Loucy (cell line): ENCODE measurements around the gene DNAH5.

Experiments
- H2AFZ ChIP-seq: fragments of 200-600 bp; sonication (generic); 2 replicates; pipeline ENCODE4 v1.6.0; 2016; ENCODE audit warnings: antibody characterized with exemption, mild to moderate bottlenecking, low read length, moderate library complexity
- H3F3A ChIP-seq: fragments of 200-600 bp; 2 replicates; pipeline ENCODE4 v1.6.0; 2016; ENCODE audit warnings: antibody characterized with exemption, low read depth, mild to moderate bottlenecking
- H3K27me3 ChIP-seq: fragments of 200-600 bp; sonication (generic); 2 replicates; pipeline ENCODE4 v1.6.1; 2014; ENCODE audit warnings: low read length, mild to moderate bottlenecking; ENCODE audit not compliant: insufficient read depth, poor library complexity, severe bottlenecking
- H3K36me3 ChIP-seq: fragments of 200-600 bp; sonication (generic); 2 replicates; pipeline ENCODE4 v1.6.1; 2016; ENCODE audit warnings: low read length; ENCODE audit not compliant: insufficient read depth
- H3K4me1 ChIP-seq: fragments of 200-600 bp; sonication (generic); 2 replicates; pipeline ENCODE4 v1.5.1; 2014; ENCODE audit warnings: low read length, mild to moderate bottlenecking; ENCODE audit not compliant: insufficient read depth, poor library complexity, severe bottlenecking
- H3K4me2 ChIP-seq: fragments of 200-600 bp; sonication (generic); 2 replicates; pipeline ENCODE4 v1.6.0; 2014; ENCODE audit warnings: antibody characterized with exemption, low read length, low read depth, mild to moderate bottlenecking; ENCODE audit not compliant: poor library complexity, severe bottlenecking
- H3K4me3 ChIP-seq: fragments of 200-600 bp; sonication (generic); 2 replicates; pipeline ENCODE4 v1.5.1; 2014; ENCODE audit warnings: low read length, mild to moderate bottlenecking, mixed read lengths; ENCODE audit not compliant: poor library complexity, severe bottlenecking
- H3K79me2 ChIP-seq: fragments of 200-600 bp; sonication (generic); 2 replicates; pipeline ENCODE4 v1.6.1; 2014; ENCODE audit warnings: low read length; ENCODE audit not compliant: insufficient read depth
- H3K9ac ChIP-seq: fragments of 200-600 bp; sonication (generic); 2 replicates; pipeline ENCODE4 v1.6.0; 2014; ENCODE audit warnings: mild to moderate bottlenecking, low read depth, low read length, moderate library complexity; ENCODE audit not compliant: poor library complexity, severe bottlenecking
- H3K9me2 ChIP-seq: fragments of 200-600 bp; sonication (generic); replicated peaks from 2 replicates; pipeline ENCODE4 v1.6.1; 2016; ENCODE audit warnings: low read depth, low read length, mixed read lengths
- H3K9me3 ChIP-seq: fragments of 200-600 bp; sonication (generic); 2 replicates; pipeline ENCODE4 v1.6.1; 2014; ENCODE audit warnings: mild to moderate bottlenecking, antibody characterized with exemption, low read length, low read depth; ENCODE audit not compliant: insufficient read depth
- H4K20me1 ChIP-seq: fragments of 200-600 bp; sonication (generic); 2 replicates; pipeline ENCODE4 v1.6.0; 2014; ENCODE audit warnings: antibody characterized with exemption, low read length, mild to moderate bottlenecking; ENCODE audit not compliant: insufficient read depth, poor library complexity, severe bottlenecking
- CTCF ChIP-seq: fragments of 200-600 bp; sonication (generic); conservative IDR thresholded peaks from 2 replicates; pipeline ENCODE4 v1.5.1; 2014; ENCODE audit warnings: mild to moderate bottlenecking, antibody characterized with exemption, low read length
- EZH2phosphoT487 ChIP-seq: fragments of 200-600 bp; IDR thresholded peaks from 2 replicates; pipeline ENCODE4 v1.6.1; 2018; ENCODE audit warnings: antibody characterized with exemption, mild to moderate bottlenecking, moderate library complexity, borderline replicate concordance

DNAH5 gene

GRCh38 chr5:13658152-13658551 is 286.3 kb downstream of the DNAH5 start:
- no peaks in the 10 kb centered on the region for H3K79me2 ChIP-seq
- TF ChIP-seq EZH2phosphoT487 (no peak), CTCF (no peak)
- H3F3A ChIP-seq = no peaks in the 10 kb centered on the region
- no peaks in the 10 kb centered on the region for H3K27me3 ChIP-seq
- no peaks in the 10 kb centered on the region for H4K20me1 ChIP-seq
- no peak overlapping the region for H3K4me2 ChIP-seq
- H2AFZ ChIP-seq = no peak overlapping the region
- H3K36me3 ChIP-seq = no peaks in the 10 kb centered on the region
- H3K4me1 ChIP-seq = no peaks in the 10 kb centered on the region
- no peaks in the 10 kb centered on the region for H3K9me2 ChIP-seq
- H3K9me3 ChIP-seq = no peaks in the 10 kb centered on the region
- no peak overlapping the region for H3K4me3 ChIP-seq
- no peak overlapping the region for H3K9ac ChIP-seq

- Histone ChIP-seq H2AFZ (no peak overlapping the region), H3K27me3 (no peaks in the 10 kb centered on the region), H4K20me1 (no peaks in the 10 kb centered on the region), H3K4me1 (no peaks in the 10 kb centered on the region), H3K36me3 (no peaks in the 10 kb centered on the region), H3K9me3 (no peaks in the 10 kb centered on the region), H3K9ac (no peak overlapping the region), H3K4me3 (no peak overlapping the region), H3K79me2 (no peaks in the 10 kb centered on the region), H3F3A (no peaks in the 10 kb centered on the region), H3K9me2 (no peaks in the 10 kb centered on the region), H3K4me2 (no peak overlapping the region)
- TF ChIP-seq CTCF = no peak
- no peak for TF ChIP-seq EZH2phosphoT487
Observed at GRCh38 chr5:13653709-13654108, 290.8 kb downstream of the DNAH5 start.

DNA sequence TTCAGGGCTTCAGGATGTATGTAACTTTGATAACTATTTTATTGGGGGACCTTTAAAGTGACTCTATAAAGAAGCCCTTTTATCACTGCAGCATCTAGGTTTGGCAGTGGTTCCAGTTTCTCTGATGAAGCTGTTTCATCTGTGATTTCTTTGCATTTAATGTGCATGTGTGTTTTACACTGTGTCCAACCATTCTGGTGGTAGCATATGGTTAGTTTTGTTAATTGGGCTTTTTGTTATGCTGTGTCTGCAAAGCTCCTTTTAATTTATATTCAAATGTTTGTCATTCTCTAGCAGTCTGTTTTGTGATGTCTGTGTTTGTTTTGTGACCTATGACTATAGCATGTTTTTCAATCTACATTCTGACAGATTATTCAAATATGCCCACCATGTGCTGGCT is 294.8 kb downstream of the DNAH5 start:
- no peak overlapping the region for H2AFZ ChIP-seq
- no peaks in the 10 kb centered on the region for H3K9me2 ChIP-seq
- no peaks in the 10 kb centered on the region for H3K36me3 ChIP-seq
- TF ChIP-seq CTCF = no peak
- no peak for TF ChIP-seq EZH2phosphoT487
- H3F3A ChIP-seq = no peaks in the 10 kb centered on the region
- no peaks in the 10 kb centered on the region for H3K4me1 ChIP-seq
- no peak overlapping the region for H3K9ac ChIP-seq
- H4K20me1 ChIP-seq = no peaks in the 10 kb centered on the region
- H3K9me3 ChIP-seq = no peaks in the 10 kb centered on the region; the same call in 1 of the 2 replicates
- no peaks in the 10 kb centered on the region for H3K27me3 ChIP-seq
- no peak overlapping the region for H3K4me3 ChIP-seq
- H3K79me2 ChIP-seq = no peaks in the 10 kb centered on the region
- H3K4me2 ChIP-seq = no peak overlapping the region
